HEK293 (cell line): Measurements from ENCODE around the gene ADPGK.

ENCODE experiments used
- CTCF ChIA-PET: fragments of 350-600 bp; formaldehyde crosslinking; extraction: SDS; loops from one replicate; lab custom pipeline; 2021; ENCODE audit warnings: antibody characterized with exemption; lab: Yijun Ruan, JAX
- POLR2A ChIA-PET: fragments of 300-600 bp; formaldehyde crosslinking; extraction: SDS; loops from one replicate; lab custom pipeline; 2020; ENCODE audit warnings: antibody characterized with exemption, inconsistent platforms; lab: Yijun Ruan, JAX
- H3K27ac ChIP-seq: fragments of 200-500 bp; sonication (Bioruptor generic); 2 replicates; pipeline ENCODE4 v1.5.1; 2014; ENCODE audit warnings: low read depth, low read length, control low read depth, inconsistent platforms; ENCODE audit errors: extremely low read depth
- H3K36me3 ChIP-seq, 2 experiments: fragments of 200-500 bp in 1 of 2; sonication (Bioruptor generic) in 1 of 2; 1 replicate in 1 of 2; 2 replicates in 1 of 2; pipeline ENCODE4 v1.5.1; 2014 to 2017; ENCODE audit warnings: inconsistent platforms in 2 of 2, low read length in 2 of 2; ENCODE audit not compliant: control insufficient read depth in 2 of 2, insufficient read depth in 1 of 2
- H3K4me1 ChIP-seq: fragments of 200-500 bp; sonication (Bioruptor generic); 2 replicates; pipeline ENCODE4 v1.5.1; 2014; ENCODE audit warnings: mild to moderate bottlenecking, low read length, inconsistent platforms; ENCODE audit not compliant: control insufficient read depth, insufficient read depth
- H3K4me3 ChIP-seq: 2 replicates; pipeline ENCODE4 v1.5.1; 2011; ENCODE audit warnings: low read depth, mild to moderate bottlenecking, control low read depth, low read length, moderate library complexity
- H3K9me3 ChIP-seq: fragments of 200-500 bp; sonication (Bioruptor generic); 2 replicates; pipeline ENCODE4 v1.5.1; 2014; ENCODE audit warnings: low read depth, low read length, inconsistent platforms; ENCODE audit not compliant: control insufficient read depth, insufficient read depth
- ELK4 ChIP-seq: IDR thresholded peaks from 2 replicates; pipeline ENCODE4 v1.6.1; 2011; ENCODE audit warnings: mild to moderate bottlenecking, low read depth, low read length, borderline replicate concordance
- FEZF1 ChIP-seq: fragments of 450-650 bp; formaldehyde crosslinking; IDR thresholded peaks from 2 replicates; pipeline ENCODE4 v1.5.1; 2016; ENCODE audit warnings: missing biosample characterization, missing genetic modification characterization
- GLI2 ChIP-seq: fragments of 450-650 bp; formaldehyde crosslinking; IDR thresholded peaks from 2 replicates; pipeline ENCODE4; 2017; ENCODE audit warnings: missing biosample characterization, missing genetic modification characterization, low read depth, borderline replicate concordance
- HOXC10 ChIP-seq: sonication (generic); formaldehyde crosslinking; IDR thresholded peaks from 2 replicates; pipeline ENCODE4 v1.8.1; 2023; ENCODE audit warnings: mild to moderate bottlenecking, missing genetic modification reagents
- SCRT2 ChIP-seq: fragments of 450-650 bp; formaldehyde crosslinking; IDR thresholded peaks from 2 replicates; pipeline ENCODE4 v1.5.1; 2016; ENCODE audit warnings: missing biosample characterization, missing genetic modification characterization
- SP7 ChIP-seq: fragments of 450-650 bp; formaldehyde crosslinking; IDR thresholded peaks from 2 replicates; pipeline ENCODE4 v1.5.1; 2016; ENCODE audit warnings: missing biosample characterization, missing genetic modification characterization
- YY1 ChIP-seq: fragments of 450-650 bp; formaldehyde crosslinking; IDR thresholded peaks from 2 replicates; pipeline ENCODE4 v1.5.1; 2018; ENCODE audit warnings: missing biosample characterization, missing genetic modification characterization
- ZBTB48 ChIP-seq: fragments of 450-650 bp; formaldehyde crosslinking; IDR thresholded peaks from 2 replicates; pipeline ENCODE4 v1.5.1; 2016; ENCODE audit warnings: missing biosample characterization, missing genetic modification characterization
- ZBTB49 ChIP-seq: fragments of 450-650 bp; formaldehyde crosslinking; IDR thresholded peaks from 2 replicates; pipeline ENCODE4 v1.5.1; 2016; ENCODE audit warnings: missing biosample characterization, missing genetic modification characterization, low read depth
- ZEB2 ChIP-seq: fragments of 450-650 bp; formaldehyde crosslinking; IDR thresholded peaks from 2 replicates; pipeline ENCODE4 v1.5.1; 2016; ENCODE audit warnings: missing biosample characterization, missing genetic modification characterization
- ZFP37 ChIP-seq: fragments of 450-650 bp; formaldehyde crosslinking; IDR thresholded peaks from 2 replicates; pipeline ENCODE4 v1.5.1; 2016; ENCODE audit warnings: missing biosample characterization, missing genetic modification characterization
- ZNF146 ChIP-seq: fragments of 450-650 bp; formaldehyde crosslinking; IDR thresholded peaks from 2 replicates; pipeline ENCODE4 v1.5.1; 2016; ENCODE audit warnings: missing biosample characterization, missing genetic modification characterization
- ZNF585B ChIP-seq: fragments of 450-650 bp; formaldehyde crosslinking; IDR thresholded peaks from 2 replicates; pipeline ENCODE4 v1.5.1; 2016; ENCODE audit warnings: missing biosample characterization, missing genetic modification characterization
- ZNF704 ChIP-seq: fragments of 450-650 bp; formaldehyde crosslinking; IDR thresholded peaks from 2 replicates; pipeline ENCODE4 v1.5.1; 2016; ENCODE audit warnings: missing biosample characterization, missing genetic modification characterization
- TF ChIP-seq, protein P1 (sequence below): fragments of 450-650 bp; formaldehyde crosslinking; IDR thresholded peaks from 2 replicates; pipeline ENCODE4 v1.5.1; 2016; ENCODE audit warnings: missing biosample characterization, missing genetic modification characterization
- TF ChIP-seq, protein P2 (sequence below): fragments of 450-650 bp; IDR thresholded peaks from 2 replicates; pipeline ENCODE4 v1.5.1; 2018; ENCODE audit warnings: missing biosample characterization, mild to moderate bottlenecking, missing genetic modification characterization

Gene ADPGK

DNA sequence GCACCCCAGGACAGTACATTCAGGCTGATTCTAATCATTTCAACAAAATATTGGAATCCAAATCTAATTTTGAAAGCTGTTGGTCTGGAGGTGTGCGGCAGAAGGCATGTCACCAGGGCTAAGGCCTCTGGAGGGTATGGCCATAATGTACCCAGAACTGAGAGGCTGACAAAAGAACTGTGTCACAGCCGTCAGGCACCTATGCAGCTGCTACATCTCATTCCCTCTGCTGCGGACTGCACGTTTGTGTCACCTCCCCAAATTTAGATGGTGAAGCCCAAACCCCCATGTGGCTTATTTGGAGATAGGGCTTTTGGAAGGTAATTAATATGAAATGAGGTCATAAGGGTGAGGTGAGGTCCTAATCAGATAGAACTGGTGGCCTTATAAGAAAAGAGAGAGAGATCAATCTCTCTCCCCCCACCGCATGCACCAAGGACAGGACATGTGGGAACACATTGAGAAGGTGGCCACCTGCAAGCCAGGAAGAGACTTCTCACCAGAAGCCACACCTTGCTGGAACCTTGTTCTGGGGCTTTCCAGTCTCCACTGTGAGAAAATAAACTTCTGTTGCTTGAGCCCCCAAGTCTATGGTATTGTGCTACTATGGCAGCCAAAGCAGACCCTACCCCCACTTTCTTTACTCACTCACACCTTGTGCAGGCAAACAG is 22.8 kb downstream of the ADPGK start:
- Histone ChIP-seq H3K9me3 (no peaks in the 10 kb centered on the region), H3K4me1 (no peaks in the 10 kb centered on the region), H3K27ac (no peak overlapping the region), H3K4me3 (no peak overlapping the region), H3K36me3 (peaks cover 24 to 73% of the 10 kb centered on the region in 2 experiments)
- ChIA-PET CTCF (no interaction called here), POLR2A (no interaction called here)
- no peak for TF ChIP-seq HOXC10 (CRISPR knock-in tag)

- Histone ChIP-seq H3K9me3 (no peaks in the 10 kb centered on the region), H3K36me3 (peaks cover 22 to 84% of the 10 kb centered on the region in 2 experiments)
- CTCF ChIA-PET, result interaction anchor here (0.8 kb wide), 1 partner anchor 18 kb away, joined by 3 read pairs; no protein-coding TSS in a partner anchor
- no peak for TF ChIP-seq GLI2 (tag by site-specific recombination)
- TF ChIP-seq, protein P1, sequence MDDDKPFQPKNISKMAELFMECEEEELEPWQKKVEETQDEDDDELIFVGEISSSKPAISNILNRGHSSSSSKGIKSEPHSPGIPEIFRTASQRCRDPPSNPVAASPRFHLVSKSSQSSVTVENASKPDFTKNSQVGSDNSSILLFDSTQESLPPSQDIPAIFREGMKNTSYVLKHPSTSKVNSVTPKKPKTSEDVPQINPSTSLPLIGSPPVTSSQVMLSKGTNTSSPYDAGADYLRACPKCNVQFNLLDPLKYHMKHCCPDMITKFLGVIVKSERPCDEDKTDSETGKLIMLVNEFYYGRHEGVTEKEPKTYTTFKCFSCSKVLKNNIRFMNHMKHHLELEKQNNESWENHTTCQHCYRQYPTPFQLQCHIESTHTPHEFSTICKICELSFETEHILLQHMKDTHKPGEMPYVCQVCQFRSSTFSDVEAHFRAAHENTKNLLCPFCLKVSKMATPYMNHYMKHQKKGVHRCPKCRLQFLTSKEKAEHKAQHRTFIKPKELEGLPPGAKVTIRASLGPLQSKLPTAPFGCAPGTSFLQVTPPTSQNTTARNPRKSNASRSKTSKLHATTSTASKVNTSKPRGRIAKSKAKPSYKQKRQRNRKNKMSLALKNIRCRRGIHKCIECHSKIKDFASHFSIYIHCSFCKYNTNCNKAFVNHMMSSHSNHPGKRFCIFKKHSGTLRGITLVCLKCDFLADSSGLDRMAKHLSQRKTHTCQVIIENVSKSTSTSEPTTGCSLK (tag by site-specific recombination), result no peak
- TF ChIP-seq, all 188 proteins: peak for 0
- Histone ChIP-seq H3K4me3 (no peak overlapping the region), H3K4me1 (no peaks in the 10 kb centered on the region), H3K27ac (no peak overlapping the region)
- POLR2A ChIA-PET, result no interaction called here
Observed at GRCh38 chr15:72758182-72758581, 25.4 kb downstream of the ADPGK start.

GRCh38 chr15:72754096-72754495 is 29.5 kb downstream of the ADPGK start:
- H3K4me3 ChIP-seq, result no peak overlapping the region
- ChIA-PET POLR2A (no interaction called here), CTCF (interaction anchor here (0.6 to 2.0 kb wide), 3 partner anchors 32 to 487 kb away, joined by 3 to 10 read pairs (median 3); no protein-coding TSS in a partner anchor)
- peaks cover 4 to 77% of the 10 kb centered on the region in 2 experiments for H3K36me3 ChIP-seq
- no peak overlapping the region for H3K27ac ChIP-seq
- H3K9me3 ChIP-seq, result no peaks in the 10 kb centered on the region
- no peaks in the 10 kb centered on the region for H3K4me1 ChIP-seq
- no peak for TF ChIP-seq ZNF704
- no peak for TF ChIP-seq ELK4
- TF ChIP-seq ZFP37, result no peak
- TF ChIP-seq, protein P1 (tag by site-specific recombination), result no peak
- no peak for TF ChIP-seq ZEB2 (tag by site-specific recombination)
- TF ChIP-seq ZBTB48 (tag by site-specific recombination), result no peak
- TF ChIP-seq YY1 (tag by site-specific recombination), result no peak
- TF ChIP-seq ZBTB49 (tag by site-specific recombination), result no peak
- no peak for TF ChIP-seq ZNF585B (tag by site-specific recombination)
- TF ChIP-seq, protein P2, sequence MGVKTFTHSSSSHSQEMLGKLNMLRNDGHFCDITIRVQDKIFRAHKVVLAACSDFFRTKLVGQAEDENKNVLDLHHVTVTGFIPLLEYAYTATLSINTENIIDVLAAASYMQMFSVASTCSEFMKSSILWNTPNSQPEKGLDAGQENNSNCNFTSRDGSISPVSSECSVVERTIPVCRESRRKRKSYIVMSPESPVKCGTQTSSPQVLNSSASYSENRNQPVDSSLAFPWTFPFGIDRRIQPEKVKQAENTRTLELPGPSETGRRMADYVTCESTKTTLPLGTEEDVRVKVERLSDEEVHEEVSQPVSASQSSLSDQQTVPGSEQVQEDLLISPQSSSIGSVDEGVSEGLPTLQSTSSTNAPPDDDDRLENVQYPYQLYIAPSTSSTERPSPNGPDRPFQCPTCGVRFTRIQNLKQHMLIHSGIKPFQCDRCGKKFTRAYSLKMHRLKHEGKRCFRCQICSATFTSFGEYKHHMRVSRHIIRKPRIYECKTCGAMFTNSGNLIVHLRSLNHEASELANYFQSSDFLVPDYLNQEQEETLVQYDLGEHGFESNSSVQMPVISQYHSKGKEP (tag by site-specific recombination), result no peak
- no peak for TF ChIP-seq SP7 (tag by site-specific recombination)
- TF ChIP-seq FEZF1 (tag by site-specific recombination), result no peak
- no peak for TF ChIP-seq SCRT2 (tag by site-specific recombination)
- TF ChIP-seq ZNF146 (tag by site-specific recombination), result no peak
